M059J (cell line): ENCODE results near the gene LATS2. TPM values are rescaled to one million over a fixed set of nuclear protein-coding genes. Genes with fewer than 3 reads are reported as not detected.
"Not testable (repeated sequence)": the region's sequence is repeated elsewhere in the genome, so short reads cannot be mapped to it uniquely, and the experiment has no call there.

Source experiments
- DNase-seq: peaks from one replicate; pipeline ENCODE4 v3.0.0-alpha.2; 2012; ENCODE audit warnings: low read depth
- total RNA-seq: library from RNA; depleted of rRNA; stranded (reverse); fragments of >200 nt; shearing (Covaris generic); gene quantifications from 2 replicates; pipeline ENCODE4 v1.2.3, GENCODE V29; 2014

LATS2 gene
- total RNA-seq, 1 experiment from 2014 or later: 9.9 TPM

- no peak for DNase-seq
These were observed 94.0 kb downstream of the LATS2 start for GRCh38 chr13:20967340-20967739.

DNA sequence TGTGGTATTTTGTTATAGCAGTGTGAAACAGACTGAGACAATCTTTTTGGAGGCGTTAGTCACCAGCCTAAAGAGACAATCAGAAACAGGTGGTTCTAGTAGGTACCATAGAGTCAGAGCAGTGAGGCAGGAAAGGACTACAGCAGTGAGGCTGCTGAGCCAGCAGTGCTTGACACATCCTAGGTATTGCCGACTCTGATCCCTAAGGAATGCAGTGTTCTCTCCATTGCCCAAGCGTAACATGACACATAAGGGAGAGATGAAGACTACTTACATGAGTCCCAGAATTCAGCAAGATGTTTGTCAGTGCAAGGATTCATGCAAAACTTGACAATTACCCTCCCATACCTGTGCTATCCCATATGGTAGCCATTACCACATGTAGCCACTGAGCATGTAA lies 96.5 kb downstream of the LATS2 start:
- DNase-seq: peak; percentile 20

- DNase-seq: peak; percentile 24
These were observed 99.7 kb downstream of the LATS2 start for GRCh38 chr13:20961663-20962062.

- peak; percentile 22 for DNase-seq
These were observed 100.6 kb downstream of the LATS2 start for GRCh38 chr13:20960663-20961309.

DNA sequence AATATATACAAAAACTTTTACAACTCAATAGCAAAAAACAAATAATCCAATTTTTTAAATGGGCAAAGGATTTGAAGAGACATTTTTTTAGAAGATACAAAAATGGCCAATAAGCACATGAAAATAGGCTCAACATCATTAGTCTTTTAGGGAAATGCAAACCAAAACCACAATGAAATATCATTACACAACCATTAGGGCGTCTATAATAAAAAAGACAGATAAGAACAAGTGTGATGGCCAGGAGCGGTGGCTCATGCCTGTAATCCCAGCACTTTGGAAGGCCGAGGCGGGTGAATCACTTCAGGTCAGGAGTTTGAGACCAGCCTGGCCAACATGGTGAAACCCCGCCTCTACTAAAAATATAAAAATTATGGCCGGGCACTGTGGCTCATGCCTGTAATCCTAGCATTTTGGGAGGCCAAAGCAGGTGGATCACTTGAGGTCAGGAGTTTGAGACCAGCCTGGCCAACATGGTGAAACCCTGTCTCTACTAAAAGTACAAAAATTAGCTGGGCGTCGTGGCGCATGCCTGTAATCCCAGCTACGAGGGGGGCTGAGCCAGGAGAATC lies 104.3 kb downstream of the LATS2 start:
- not testable (repeated sequence) for DNase-seq

DNA sequence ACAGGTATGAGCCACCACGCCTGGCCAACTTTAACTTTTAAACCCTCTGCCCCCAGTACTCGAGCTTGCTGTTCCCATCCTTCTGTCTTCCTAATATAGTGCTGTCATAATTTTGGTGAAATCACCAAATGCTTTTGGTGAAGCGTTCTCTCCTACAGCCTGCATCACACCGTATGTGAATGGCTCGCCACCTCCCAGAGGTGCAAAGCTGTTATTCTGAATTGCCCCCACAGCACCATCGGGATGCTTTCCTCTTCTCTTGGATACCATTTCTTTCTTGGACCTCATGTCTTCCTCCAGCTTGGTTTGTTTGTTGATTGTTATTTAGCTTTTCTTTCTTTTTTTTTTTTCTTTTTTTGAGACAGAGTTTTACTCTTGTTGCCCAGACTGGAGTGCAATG lies 105.9 kb downstream of the LATS2 start:
- no peak for DNase-seq

- no peak for DNase-seq
These were observed 108.0 kb downstream of the LATS2 start for GRCh38 chr13:20953245-20953931.

DNA sequence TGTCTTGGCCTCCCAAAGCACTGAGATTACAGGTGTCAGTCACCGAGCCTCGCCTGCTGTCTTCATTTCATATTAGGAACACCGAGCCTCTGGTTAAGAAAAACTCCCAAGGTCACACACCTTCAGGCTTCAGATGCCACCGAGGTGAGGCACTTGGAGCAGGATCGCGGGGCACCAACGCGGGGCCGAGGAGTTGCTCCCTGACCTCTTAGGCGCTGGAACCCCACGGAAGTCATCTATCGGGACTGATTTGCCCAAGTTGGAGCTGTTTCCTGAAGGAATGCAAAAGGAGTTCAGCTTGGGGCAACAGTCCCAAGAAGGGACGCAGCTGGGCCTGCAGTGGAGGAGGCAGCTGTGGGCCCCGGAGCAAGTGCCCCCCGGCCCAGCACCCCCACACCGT lies 108.5 kb downstream of the LATS2 start:
- DNase-seq: no peak

DNA sequence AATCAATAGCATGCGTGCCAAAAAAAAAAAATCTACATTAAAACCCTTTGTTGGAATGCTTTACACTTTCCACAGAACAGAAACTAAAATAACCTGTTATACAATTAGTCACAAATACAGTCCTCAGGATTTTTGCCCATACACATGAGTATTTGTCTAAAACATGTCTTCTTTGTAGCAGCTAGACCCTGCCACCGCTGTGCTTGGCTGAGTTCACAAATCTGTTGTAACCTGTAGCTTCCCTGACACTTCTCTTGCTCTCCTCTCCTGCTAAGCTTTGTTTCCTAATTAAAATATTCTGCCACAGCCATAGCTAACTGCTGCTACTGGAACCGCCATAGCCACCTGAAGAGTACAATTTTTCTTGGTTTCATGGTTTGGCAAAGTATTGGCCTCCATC lies 113.4 kb downstream of the LATS2 start:
- not testable (repeated sequence) for DNase-seq

- no peak for DNase-seq
These were observed 115.4 kb downstream of the LATS2 start for GRCh38 chr13:20945952-20946383.

- no peak for DNase-seq
These were observed 118.3 kb downstream of the LATS2 start for GRCh38 chr13:20942938-20943559.

GRCh38 chr13:20940511-20940910 lies 120.9 kb downstream of the LATS2 start:
- not testable (repeated sequence) for DNase-seq

GRCh38 chr13:20940083-20940482 lies 121.3 kb downstream of the LATS2 start:
- DNase-seq: no peak

DNA sequence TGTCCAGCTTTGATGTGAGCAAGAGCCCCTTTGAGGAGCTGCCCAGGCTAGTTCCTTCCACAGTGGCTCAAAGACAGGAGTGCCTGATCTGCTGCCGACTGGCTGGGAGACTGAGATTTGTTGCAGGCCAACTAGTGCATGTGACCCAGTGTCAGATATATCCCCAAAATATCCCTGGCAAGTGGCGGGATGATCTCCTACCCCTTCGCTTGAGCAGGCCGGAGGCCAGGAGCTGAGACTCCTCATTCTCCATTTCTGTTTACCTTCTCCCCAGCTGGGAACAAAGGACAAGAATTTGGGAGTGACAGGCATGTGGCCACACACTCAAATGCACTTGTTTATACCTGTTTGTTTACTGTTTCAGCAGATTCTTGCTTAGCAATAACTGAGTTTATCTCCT lies 121.7 kb downstream of the LATS2 start:
- no peak for DNase-seq

GRCh38 chr13:20938302-20938701 lies 123.1 kb downstream of the LATS2 start:
- DNase-seq: no peak

DNA sequence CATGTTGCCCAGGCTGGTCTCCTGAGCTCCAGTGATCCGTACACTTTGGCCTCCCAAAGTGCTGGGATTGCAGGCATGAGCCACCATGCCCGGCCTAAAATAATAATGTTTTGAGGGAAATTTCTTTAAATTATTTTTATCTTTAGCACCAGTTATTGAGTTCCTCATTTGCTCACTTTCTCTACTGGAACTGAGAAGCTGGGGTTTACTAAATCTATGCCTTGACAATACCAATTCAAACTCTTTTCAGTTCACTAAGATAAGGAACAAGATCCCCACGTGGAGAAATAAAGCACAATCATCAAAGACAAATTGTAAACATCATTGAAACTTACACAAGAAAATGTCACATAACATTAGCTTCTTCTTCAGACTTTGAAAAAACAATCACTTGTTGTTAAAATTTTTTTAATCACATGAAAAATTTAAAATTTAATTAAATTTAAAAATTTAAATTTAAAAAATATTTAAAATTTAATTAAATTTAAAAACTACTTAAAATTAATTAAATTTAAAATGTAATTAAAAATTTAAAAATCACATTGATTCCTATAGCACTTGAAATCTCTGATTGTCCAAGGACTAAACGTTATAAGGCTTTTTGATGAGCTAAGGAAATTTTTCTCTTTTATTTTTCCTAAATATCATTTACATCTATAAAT lies 133.7 kb downstream of the LATS2 start:
- no peak for DNase-seq

DNA sequence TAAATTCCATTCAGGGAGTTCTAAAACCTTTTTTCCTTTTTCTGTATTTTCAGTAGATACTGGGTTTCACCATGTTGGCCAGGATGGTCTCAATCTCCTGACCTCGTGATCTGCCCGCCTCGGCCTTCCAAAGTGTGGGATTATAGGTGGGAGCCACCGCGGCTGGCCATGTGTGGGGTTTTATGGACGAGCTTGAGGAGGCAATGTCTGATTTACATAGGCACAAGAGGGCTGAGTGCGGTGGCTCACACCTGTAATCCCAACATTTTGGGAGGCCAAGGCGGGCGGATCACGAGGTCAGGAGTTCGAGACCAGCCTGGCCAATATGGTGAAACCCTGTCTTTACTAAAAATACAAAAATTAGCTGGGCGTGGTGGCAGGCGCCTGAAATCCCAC lies 136.0 kb downstream of the LATS2 start:
- not testable (repeated sequence) for DNase-seq

DNA sequence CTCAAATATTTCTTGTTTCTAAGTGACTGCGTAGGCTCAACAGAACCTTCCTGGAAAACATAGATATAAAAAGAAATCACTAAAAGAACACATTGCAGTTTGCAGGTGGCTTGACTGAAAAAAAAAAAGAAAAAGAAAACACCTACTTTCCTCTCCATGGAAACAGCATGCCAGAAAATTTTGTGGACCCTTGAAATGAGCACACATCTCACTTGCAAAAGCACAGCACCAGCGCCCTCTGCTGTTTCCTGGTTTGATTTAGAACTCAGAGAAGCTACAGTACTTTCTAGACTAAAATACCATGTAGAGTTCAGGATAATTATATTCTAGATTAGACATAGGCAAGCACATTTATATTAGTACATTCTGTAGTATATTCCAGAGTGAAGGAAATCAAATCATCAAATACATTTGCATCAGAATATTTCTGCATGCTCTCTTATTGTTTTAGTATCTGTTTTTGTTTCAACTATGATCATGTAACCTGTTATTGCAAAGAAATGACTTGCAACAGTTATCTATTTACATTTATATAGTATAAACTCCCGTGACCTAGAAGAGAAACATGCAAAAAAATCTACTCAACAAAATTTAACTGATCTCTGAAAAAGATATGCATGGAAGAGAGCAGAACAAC lies 136.5 kb downstream of the LATS2 start:
- DNase-seq: peak; percentile 75

DNA sequence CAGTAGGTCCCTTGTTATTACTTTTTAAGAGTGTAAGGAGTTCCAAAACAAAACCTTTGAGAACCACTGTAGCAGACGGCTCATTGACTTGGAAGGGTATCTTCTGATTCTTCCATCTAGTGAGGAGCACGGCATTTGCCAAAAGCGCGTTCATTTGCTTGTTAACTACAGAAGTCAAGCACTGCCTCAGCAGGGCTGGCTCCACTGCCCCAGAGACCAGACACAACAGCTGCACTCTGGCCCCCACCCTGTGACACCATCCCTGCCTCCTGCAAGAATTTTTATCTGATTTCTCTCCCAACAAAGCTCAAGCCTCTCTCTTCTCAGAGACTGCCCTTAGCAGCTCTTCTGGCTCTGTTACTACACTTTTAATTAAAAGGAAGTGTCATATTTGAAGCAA lies 138.1 kb downstream of the LATS2 start:
- no peak for DNase-seq
